GM21825 (cell line): ENCODE results near the gene SERPINA4.
"Not testable (repeated sequence)": the region's sequence is repeated elsewhere in the genome, so short reads cannot be mapped to it uniquely, and the experiment has no call there.

Source experiments
- ATAC-seq: cut with Tn5 transposase; IDR thresholded peaks from one replicate; pipeline ENCODE4 v1.9.1; 2021; ENCODE audit warnings: mild to moderate bottlenecking, moderate library complexity; ENCODE audit not compliant: unreplicated experiment

The SERPINA4 gene

GRCh38 chr14:94564381-94564780 lies 3.1 kb downstream of the SERPINA4 start:
- no peak for ATAC-seq

- no peak for ATAC-seq
These were observed 6.9 kb downstream of the SERPINA4 start for GRCh38 chr14:94568186-94568585.

- no peak for ATAC-seq
These were observed 8.2 kb downstream of the SERPINA4 start for GRCh38 chr14:94569381-94570001.

DNA sequence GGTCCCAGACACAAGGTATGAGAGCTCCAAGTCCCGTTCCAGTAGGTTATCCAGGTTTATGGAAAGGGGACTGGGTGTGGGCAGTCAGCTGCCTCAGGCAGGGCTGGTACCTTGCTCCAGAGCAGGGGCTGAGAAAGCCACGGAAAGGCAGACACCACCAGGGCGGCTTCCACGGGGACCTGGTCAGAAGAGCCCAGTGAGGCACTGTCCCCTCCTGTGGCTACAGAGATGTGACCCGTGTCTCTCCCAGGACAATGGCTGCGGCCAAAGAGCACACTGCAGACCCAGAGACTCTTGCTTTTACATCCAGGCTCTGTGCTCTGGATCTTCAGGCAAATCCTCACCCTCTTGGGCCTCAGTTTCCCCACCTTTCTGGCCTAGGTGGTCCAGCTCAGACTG lies 8.8 kb downstream of the SERPINA4 start:
- no peak for ATAC-seq

GRCh38 chr14:94570440-94570839 lies 9.2 kb downstream of the SERPINA4 start:
- ATAC-seq: no peak

DNA sequence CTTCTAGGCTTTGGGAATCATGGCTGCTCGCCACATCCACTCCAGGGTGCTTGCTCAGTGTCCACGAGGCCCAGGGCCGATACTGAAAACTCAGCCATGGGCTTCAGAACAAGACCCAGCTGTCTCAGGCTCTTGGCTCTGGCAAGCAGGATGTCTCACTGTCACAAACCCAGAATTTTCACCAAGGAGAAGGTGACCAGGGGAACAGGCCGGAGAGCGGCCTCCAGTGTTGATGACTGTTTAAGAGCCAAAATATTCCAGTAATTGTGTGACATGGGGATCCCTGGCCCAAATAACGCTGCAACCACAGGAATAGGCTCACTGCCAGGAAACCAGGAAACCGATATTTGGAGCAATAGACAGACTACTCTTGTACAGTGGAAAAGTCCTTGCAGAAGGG lies 10.2 kb downstream of the SERPINA4 start:
- ATAC-seq: no peak

DNA sequence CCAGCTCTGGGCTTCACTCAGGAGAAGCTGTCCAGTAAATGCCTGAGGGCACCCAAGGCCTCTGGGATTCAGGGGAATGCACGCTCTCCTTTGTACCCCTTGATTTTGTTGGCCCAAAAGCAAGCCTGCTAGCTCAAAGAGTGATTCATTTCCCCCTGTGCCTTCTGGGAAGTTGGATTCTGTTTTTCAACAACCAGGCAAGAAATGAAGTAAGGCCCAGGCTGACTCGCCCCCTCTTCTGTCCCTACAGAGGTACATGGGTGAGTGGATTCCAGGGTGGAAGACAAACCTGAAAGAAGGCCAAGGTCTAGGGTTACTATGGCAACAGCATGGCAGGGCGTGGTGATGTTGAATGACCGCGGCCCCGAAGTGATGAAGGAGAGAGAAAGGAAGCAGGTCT lies 10.7 kb downstream of the SERPINA4 start:
- ATAC-seq: no peak

DNA sequence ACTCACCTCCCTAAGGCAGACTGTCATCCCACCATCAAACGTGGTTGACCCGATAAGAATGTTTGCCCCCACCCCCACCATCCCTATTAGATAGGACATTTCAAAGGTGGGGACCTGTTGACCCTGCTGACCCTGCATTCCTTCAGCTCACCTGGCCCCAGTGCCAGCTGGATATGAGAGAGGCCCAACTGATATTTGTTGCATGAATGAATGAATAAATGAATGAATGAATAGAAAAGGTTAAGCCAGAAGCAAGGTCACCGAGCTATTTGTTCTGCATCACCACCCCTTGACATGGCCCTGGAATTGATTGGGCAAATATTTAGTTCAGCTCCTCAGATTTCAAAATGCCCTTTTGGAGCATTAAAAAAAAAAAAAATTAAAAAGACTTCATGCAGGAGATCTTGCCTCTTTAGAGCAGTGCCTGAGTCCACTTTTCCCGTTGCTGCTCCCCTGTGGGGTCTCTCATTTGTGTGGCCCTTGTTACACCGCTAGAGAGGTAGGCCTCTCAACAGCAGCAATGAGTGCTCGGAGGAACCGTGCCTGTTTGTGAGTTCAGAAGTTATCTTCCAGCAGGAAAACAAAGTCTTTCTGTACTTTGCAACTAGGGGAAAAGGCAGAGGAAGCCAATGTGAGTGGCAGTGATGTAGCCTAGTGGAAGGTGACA lies 11.5 kb downstream of the SERPINA4 start:
- no peak for ATAC-seq

GRCh38 chr14:94573475-94574277 lies 12.4 kb downstream of the SERPINA4 start:
- ATAC-seq: no peak

DNA sequence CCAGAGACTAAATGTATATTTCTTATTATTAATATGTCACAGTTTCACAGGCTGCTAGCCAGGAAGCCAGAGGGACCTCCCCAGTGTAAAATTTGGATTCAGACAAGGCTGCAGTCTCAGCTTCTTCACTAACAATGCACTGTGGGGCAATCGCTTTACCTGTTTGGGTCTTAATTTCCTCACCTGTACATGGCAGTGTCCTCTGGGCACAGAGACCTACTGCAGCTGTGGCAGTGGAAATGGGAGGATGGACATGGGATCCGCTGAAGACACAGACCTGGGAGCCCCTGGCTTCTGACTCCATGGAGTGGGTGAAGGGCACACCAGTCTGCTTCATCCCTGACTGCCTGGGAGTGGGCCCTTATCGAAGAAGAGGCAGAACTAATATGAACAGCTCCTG lies 13.1 kb downstream of the SERPINA4 start:
- ATAC-seq: no peak

DNA sequence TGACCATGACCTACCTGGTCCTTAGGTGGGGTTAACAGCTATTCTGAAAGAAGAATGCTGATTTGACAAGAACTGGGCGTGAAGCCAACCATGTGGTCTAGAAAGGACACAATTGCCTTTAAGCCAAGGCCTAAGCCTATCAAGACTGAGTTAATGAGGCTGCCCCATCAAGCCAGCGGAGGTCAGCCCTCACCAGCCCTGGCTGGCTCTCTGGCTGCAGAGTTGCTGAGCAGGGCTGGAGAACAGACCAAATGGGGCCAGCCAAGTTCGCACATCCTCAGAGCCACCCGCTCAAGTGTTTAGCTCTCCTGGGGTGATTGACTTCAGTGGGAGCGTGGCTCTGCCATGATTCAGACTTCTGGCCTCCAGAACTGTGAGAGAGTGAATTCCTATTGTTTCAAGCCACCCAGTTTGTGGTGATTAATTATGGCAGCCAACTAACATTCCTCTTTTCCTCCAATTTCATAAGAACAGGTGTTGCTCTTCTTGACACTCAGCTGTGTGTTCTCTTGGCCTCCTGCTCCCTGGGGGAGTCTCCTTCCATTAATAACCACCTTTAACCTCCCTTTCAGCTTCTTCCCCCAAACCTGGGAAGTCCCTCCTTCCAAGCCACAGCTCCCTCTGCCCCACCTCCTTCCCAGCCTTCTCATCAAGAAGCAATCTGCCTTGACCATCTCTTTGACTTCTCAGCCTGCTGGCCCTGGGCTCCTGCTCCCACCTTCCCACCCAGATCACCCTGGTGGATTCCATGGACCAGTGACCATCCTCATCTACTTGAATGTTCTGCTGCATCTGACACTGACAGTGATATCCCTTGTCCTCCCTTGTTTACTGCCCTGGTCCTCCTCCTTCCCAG lies 14.7 kb downstream of the SERPINA4 start:
- no peak for ATAC-seq

DNA sequence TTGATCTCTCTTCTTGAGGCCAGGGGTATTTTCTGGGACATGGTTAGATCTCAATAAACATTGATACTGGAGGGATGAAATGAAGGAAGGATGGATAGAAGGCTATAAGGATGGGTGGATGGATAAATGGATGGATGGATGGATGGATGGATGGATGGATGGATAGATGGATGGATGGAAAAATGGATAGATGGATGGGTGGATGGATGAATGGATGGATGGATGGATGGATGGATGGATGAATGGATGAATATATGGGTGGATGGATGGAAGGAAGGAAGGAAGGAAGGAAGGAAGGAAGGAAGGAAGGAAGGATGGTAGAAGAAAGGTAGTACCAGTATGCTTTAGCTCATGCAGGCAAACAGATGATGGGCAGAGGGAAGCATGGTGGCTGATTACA lies 16.2 kb downstream of the SERPINA4 start:
- ATAC-seq: not testable (repeated sequence)

GRCh38 chr14:94578712-94579111 lies 17.5 kb downstream of the SERPINA4 start:
- no peak for ATAC-seq

DNA sequence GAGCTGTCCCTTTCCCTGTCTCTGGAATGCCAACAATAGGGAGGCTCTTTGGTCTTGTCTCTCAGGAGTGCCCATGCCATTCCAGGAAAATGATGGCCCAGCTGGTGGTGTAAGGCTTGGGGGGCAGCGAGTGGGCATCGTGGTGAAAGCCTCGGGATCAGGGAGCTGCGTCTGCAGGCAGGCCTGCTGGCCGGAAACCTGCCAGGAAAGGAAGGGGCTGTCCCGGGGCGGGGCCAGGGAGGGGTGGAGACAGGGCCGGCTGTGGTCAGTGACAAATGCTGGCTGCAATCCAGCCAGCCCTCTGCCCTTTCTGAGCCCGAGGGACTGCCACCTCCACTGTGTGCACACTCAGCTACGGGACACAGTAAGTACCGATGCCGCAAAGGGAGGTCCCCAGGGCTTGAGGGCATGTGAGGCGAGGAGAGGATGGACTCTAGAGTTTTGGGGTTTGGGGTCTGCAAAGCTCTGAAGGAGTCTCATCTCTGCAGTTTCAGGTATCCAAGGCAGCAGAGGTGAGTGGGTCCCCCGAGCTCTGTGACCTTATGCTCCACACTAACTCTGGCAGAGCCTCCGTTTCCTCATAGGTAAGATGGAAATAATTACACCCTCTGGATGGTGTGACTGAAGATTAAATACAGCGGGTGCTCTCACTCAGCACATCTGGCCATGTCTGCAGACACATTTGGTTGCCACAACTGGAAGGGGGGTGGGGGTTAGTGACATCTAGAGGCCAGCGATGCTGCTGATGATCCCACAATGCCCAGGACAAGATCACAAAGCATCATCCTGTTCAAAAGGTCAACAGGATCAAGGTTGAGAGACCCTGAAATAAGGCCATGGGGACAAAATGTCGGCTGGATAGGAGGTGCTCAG lies 20.1 kb downstream of the SERPINA4 start, which contains the start of gene SERPINA5:
TSS of gene SERPINA5 (plus strand) at position 300 of the 873 bp plus-strand sequence. CDS start 5,937 bp downstream, outside the sequence.
- ATAC-seq: no peak

GRCh38 chr14:94582199-94582750 lies 21.0 kb downstream of the SERPINA4 start:
- no peak for ATAC-seq

GRCh38 chr14:94582851-94583250 lies 21.6 kb downstream of the SERPINA4 start:
- ATAC-seq: no peak

- no peak for ATAC-seq
These were observed 22.3 kb downstream of the SERPINA4 start for GRCh38 chr14:94583557-94583956.

- no peak for ATAC-seq
These were observed 23.5 kb downstream of the SERPINA4 start for GRCh38 chr14:94584591-94585280.

- ATAC-seq: no peak
These were observed 25.4 kb downstream of the SERPINA4 start for GRCh38 chr14:94586635-94587034.
